B cell (primary cell): ENCODE measurements around the gene FAM219A. TPM values are rescaled to one million over a fixed set of nuclear protein-coding genes. Genes with fewer than 3 reads are reported as not detected.
A peak's percentile ranks its signal among the peaks of the same experiment; 100 is the strongest.

ENCODE experiments used
- ATAC-seq: fragments of 200-7000 bp; cut with Tn5 transposase; one replicate; pipeline ENCODE4 v1.10.0; 2021; ENCODE audit warnings: low read depth, mild to moderate bottlenecking, moderate number of reproducible peaks, moderate library complexity
- CTCF ChIA-PET: fragments of 350-600 bp; sonication (Branson Sonifier 250); formaldehyde crosslinking; loops from one replicate; lab custom pipeline; 2021; ENCODE audit warnings: antibody characterized with exemption, inconsistent platforms; lab: Charles Lee
- POLR2A ChIA-PET: fragments of 350-600 bp; sonication (Branson Sonifier 250); formaldehyde crosslinking; loops from one replicate; lab custom pipeline; 2021; ENCODE audit warnings: antibody characterized with exemption; lab: Charles Lee
- DNase-seq: peaks from one replicate; pipeline ENCODE4 v3.0.0; 2013
- H2AFZ ChIP-seq: 2 replicates; pipeline ENCODE4 v1.6.1; 2012; ENCODE audit warnings: mild to moderate bottlenecking, low read depth, low read length; ENCODE audit not compliant: insufficient read depth, poor library complexity, severe bottlenecking
- H3K27ac ChIP-seq, 2 donors: 1 replicate in 1 of 2; 2 replicates in 1 of 2; pipeline ENCODE4 v1.5.1; 2012 to 2013; ENCODE audit warnings: low read length in 2 of 2, mild to moderate bottlenecking in 2 of 2, moderate library complexity in 1 of 2
- H3K27me3 ChIP-seq, 4 experiments: fragments of 200-600 bp in 1 of 4; sonication (generic) in 1 of 4; replicated peaks in 1 of 4; 1 replicate in 2 of 4; 2 replicates in 2 of 4; pipeline versions ENCODE4 v1.6.1 to v1.7.0; 2013 to 2016; ENCODE audit warnings: low read length in 3 of 4, mild to moderate bottlenecking in 2 of 4, mixed read lengths in 1 of 4, moderate library complexity in 1 of 4; ENCODE audit not compliant: insufficient read depth in 4 of 4, control insufficient read depth in 3 of 4; ENCODE audit errors: control extremely low read depth in 1 of 4
- H3K36me3 ChIP-seq, 2 experiments: replicated peaks in 1 of 2; 1 replicate in 1 of 2; 2 replicates in 1 of 2; pipeline versions ENCODE4 v1.6.1 to v1.7.1; 2013; ENCODE audit warnings: low read length in 1 of 2; ENCODE audit not compliant: insufficient read depth in 2 of 2, control insufficient read depth in 1 of 2; ENCODE audit errors: control extremely low read depth in 1 of 2, extremely low read depth in 1 of 2
- H3K4me1 ChIP-seq, 2 donors: fragments of 200-600 bp in 1 of 2; sonication (generic) in 1 of 2; 1 replicate in 1 of 2; 2 replicates in 1 of 2; pipeline versions ENCODE4 v1.5.1 to v1.6.1; 2013 to 2017; ENCODE audit warnings: low read length in 2 of 2; ENCODE audit not compliant: control insufficient read depth in 2 of 2, insufficient read depth in 2 of 2
- H3K4me2 ChIP-seq: replicated peaks from 2 replicates; pipeline ENCODE3; 2012; ENCODE audit warnings: mild to moderate bottlenecking, low read depth, low read length; ENCODE audit not compliant: poor library complexity, severe bottlenecking
- H3K4me3 ChIP-seq, 5 experiments: fragments of 200-600 bp in 1 of 5; sonication (generic) in 1 of 5; 1 replicate in 3 of 5; 2 replicates in 2 of 5; pipeline versions ENCODE4 v1.5.1 to v1.7.0; 2011 to 2016; ENCODE audit warnings: low read length in 4 of 5, mild to moderate bottlenecking in 4 of 5, low read depth in 2 of 5, control low read depth in 1 of 5, moderate library complexity in 1 of 5; ENCODE audit not compliant: insufficient read depth in 1 of 5; ENCODE audit errors: control extremely low read depth in 1 of 5, extremely low read depth in 1 of 5
- H3K79me2 ChIP-seq: fragments of 200-600 bp; sonication (generic); one replicate; pipeline ENCODE4 v1.6.0; 2016; ENCODE audit warnings: low read length; ENCODE audit not compliant: control insufficient read depth, insufficient read depth
- H3K9ac ChIP-seq: fragments of 200-600 bp; sonication (generic); 2 replicates; pipeline ENCODE4 v1.6.1; 2017; ENCODE audit warnings: mild to moderate bottlenecking, low read length, moderate library complexity
- H3K9me3 ChIP-seq, 3 donors: one replicate each; pipeline versions ENCODE4 v1.6.1 to v1.7.1; 2013; ENCODE audit warnings: low read length in 2 of 3; ENCODE audit not compliant: control insufficient read depth in 2 of 3, insufficient read depth in 1 of 3; ENCODE audit errors: control extremely low read depth in 1 of 3
- H4K20me1 ChIP-seq: 2 replicates; pipeline ENCODE4 v1.6.0; 2012; ENCODE audit warnings: mild to moderate bottlenecking, low read length; ENCODE audit not compliant: insufficient read depth, control insufficient read depth, poor library complexity, severe bottlenecking
- H3K27ac Mint-ChIP-seq: one replicate; pipeline ENCODE4 v1.8.0; 2021; ENCODE audit warnings: mixed read lengths
- H3K27me3 Mint-ChIP-seq: one replicate; pipeline ENCODE4 v1.8.0; 2021; ENCODE audit warnings: mixed read lengths
- H3K4me1 Mint-ChIP-seq: one replicate; pipeline ENCODE4 v1.8.0; 2021; ENCODE audit warnings: mixed read lengths
- H3K4me3 Mint-ChIP-seq: one replicate; pipeline ENCODE4 v1.8.0; 2021; ENCODE audit warnings: mixed read lengths
- H3K9me3 Mint-ChIP-seq: one replicate; pipeline ENCODE4 v1.8.0; 2022; ENCODE audit warnings: mixed read lengths; ENCODE audit not compliant: insufficient read depth
- EZH2 ChIP-seq: IDR thresholded peaks from 2 replicates; pipeline ENCODE4 v1.6.1; 2012; ENCODE audit warnings: borderline replicate concordance, low read depth, mild to moderate bottlenecking, moderate library complexity, low read length; ENCODE audit not compliant: insufficient read depth, poor library complexity, severe bottlenecking
- WGBS: methylation state at CpG from one replicate; pipeline ENCODE4 v1.1.5; 2013; ENCODE audit warnings: missing lambda C conversion rate; ENCODE audit not compliant: insufficient coverage; 5-methylcytosine and 5-hydroxymethylcytosine counted together
- intact Hi-C: fragments of 100-400 bp; cut with micrococcal nuclease; formaldehyde crosslinking; loops from one replicate; pipeline ENCODE4 v1.10.0; 2022
- polyA plus RNA-seq: library from polyadenylated mRNA; depleted of rRNA; stranded (reverse); fragments of >200 nt; gene quantifications from 2 replicates; pipeline ENCODE4 v1.2.3, GENCODE V29; 2012
- total RNA-seq, 2 donors: library from RNA; stranded (reverse); fragments of 120-200 nt in 1 of 2; gene quantifications; 1 replicate in 1 of 2; 2 replicates in 1 of 2; pipeline versions ENCODE4 v1.2.3 to v1.2.4, GENCODE V29; 2013 to 2022
- TF ChIP-seq, protein P1 (sequence below): fragments of 200-600 bp; IDR thresholded peaks from one replicate; pipeline ENCODE4 v1.8.0; 2022; ENCODE audit warnings: antibody characterized with exemption, mild to moderate bottlenecking

FAM219A gene
- total and polyA plus RNA-seq, 2 donors (not counting 1 experiment from before 2014, with no cell fraction given), result 12.9 to 17.3 TPM

DNA sequence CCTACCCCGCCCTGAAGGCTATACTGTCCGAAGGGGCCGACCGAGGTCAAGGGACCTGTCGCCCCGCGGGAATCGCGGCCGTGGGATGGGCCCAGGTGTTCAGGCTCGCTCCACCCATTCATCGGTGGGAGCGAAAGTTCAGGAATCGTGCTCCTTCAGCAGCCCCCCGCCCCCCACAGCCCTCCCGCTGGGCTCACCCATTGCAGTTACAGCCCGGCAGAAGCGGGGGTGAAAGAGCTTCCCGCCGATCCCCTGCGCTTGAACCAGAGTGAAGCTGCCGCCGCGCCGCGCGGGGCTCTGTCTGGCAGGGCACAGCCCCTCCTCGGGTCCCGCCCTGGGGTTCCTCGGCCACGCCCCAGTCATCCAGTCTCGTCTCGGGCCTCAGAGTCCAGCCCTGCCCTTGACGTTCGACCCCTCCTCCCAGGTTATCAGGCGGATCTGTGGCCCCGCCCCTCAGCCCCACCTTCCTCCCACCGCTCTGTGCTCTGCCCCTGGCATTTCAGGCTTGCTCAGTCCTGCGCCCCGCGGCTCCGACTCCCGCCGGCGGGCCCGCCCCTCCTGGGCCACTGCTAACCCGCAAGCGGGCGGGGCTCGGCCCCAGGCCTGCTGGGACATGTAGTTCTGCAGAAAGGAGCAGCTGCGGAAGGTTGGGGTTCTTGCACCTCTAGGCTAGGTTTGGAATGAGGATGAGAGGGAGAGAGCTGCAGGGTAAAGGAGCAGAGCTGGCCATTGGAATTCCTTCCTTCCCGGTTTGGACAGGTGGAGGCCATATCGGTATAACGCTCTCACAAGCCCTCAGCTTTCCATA, 81.6 kb downstream of the FAM219A start, which contains the start of gene MYORG:
TSS of gene MYORG (minus strand) at position 303 of the 808 bp plus-strand sequence. CDS start 3,955 bp downstream, outside the sequence.
- peaks cover 0 to 15% (median 4%) of the 10 kb centered on the region in 4 experiments for H3K27me3 ChIP-seq
- peaks cover 0 to 24% (median 0%) of the 10 kb centered on the region in 3 donors for H3K9me3 ChIP-seq
- H3K4me2 ChIP-seq, result peak within 1 kb of the TSS; percentile 99
- H3K79me2 ChIP-seq, result no peaks in the 10 kb centered on the region
- no peak within 1 kb of the TSS for H3K27ac ChIP-seq
- peak within 1 kb of the TSS; percentile 87 for H2AFZ ChIP-seq
- H3K9me3 Mint-ChIP-seq, result no peaks in the 10 kb centered on the region
- peaks cover 29 to 43% of the 10 kb centered on the region in 2 donors for H3K4me1 ChIP-seq
- H3K4me3 Mint-ChIP-seq, result peak within 1 kb of the TSS; percentile 98
- ChIA-PET POLR2A (interaction anchor here (0.6 to 1.9 kb wide), 4 partner anchors 45 to 261 kb away, joined by 4 to 5 read pairs (median 4); partner anchors contain the start of gene SIGMAR1), CTCF (interaction anchor here (0.8 to 5.7 kb wide), 13 partner anchors 9 to 739 kb away, joined by 3 to 72 read pairs (median 4); partner anchors contain the start of gene ATOSB)
- ATAC-seq (peak; percentile 85), DNase-seq (peak; percentile 97)
- H3K4me3 ChIP-seq, result peak within 1 kb of the TSS; percentile 69 to 85 (median 80)
- H3K27ac Mint-ChIP-seq, result peak within 1 kb of the TSS; percentile 91
- WGBS, result under 1% methylated on average over 54 of the region's 54 CpGs
- peaks cover 39% of the 10 kb centered on the region for H3K4me1 Mint-ChIP-seq
- intact Hi-C loops, result loop anchor here (1.0 to 10.0 kb wide), 14 partner anchors 47 to 902 kb away; partner anchors contain the start of genes ATOSB, DCAF12, DNAI1 and FAM219A
- no peaks in the 10 kb centered on the region for H3K27me3 Mint-ChIP-seq
- TF ChIP-seq EZH2, result no peak
- TF ChIP-seq, protein P1, sequence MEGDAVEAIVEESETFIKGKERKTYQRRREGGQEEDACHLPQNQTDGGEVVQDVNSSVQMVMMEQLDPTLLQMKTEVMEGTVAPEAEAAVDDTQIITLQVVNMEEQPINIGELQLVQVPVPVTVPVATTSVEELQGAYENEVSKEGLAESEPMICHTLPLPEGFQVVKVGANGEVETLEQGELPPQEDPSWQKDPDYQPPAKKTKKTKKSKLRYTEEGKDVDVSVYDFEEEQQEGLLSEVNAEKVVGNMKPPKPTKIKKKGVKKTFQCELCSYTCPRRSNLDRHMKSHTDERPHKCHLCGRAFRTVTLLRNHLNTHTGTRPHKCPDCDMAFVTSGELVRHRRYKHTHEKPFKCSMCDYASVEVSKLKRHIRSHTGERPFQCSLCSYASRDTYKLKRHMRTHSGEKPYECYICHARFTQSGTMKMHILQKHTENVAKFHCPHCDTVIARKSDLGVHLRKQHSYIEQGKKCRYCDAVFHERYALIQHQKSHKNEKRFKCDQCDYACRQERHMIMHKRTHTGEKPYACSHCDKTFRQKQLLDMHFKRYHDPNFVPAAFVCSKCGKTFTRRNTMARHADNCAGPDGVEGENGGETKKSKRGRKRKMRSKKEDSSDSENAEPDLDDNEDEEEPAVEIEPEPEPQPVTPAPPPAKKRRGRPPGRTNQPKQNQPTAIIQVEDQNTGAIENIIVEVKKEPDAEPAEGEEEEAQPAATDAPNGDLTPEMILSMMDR, result peak; percentile 29
- peak within 1 kb of the TSS; percentile 77 for H3K9ac ChIP-seq
- H3K36me3 ChIP-seq, result no peaks in the 10 kb centered on the region
- no peaks in the 10 kb centered on the region for H4K20me1 ChIP-seq
